Hair follicle dermal papilla cell (primary cell): Measurements from ENCODE around the gene GTF2IRD2. TPM values are rescaled to one million over a fixed set of nuclear protein-coding genes. Genes with fewer than 3 reads are reported as not detected.

Source experiments
- small RNA-seq: library from RNA; depleted of rRNA; stranded (forward); fragments of <200 nt; gene quantifications from one replicate; pipeline ENCODE3, GENCODE V24; 2012
- total RNA-seq: library from RNA; depleted of rRNA; stranded (reverse); fragments of >200 nt; gene quantifications from 2 replicates; pipeline ENCODE4 v1.2.3, GENCODE V29; 2012

GTF2IRD2 gene
- 11.8 and 17.8 TPM in 2 replicates for total RNA-seq

DNA sequence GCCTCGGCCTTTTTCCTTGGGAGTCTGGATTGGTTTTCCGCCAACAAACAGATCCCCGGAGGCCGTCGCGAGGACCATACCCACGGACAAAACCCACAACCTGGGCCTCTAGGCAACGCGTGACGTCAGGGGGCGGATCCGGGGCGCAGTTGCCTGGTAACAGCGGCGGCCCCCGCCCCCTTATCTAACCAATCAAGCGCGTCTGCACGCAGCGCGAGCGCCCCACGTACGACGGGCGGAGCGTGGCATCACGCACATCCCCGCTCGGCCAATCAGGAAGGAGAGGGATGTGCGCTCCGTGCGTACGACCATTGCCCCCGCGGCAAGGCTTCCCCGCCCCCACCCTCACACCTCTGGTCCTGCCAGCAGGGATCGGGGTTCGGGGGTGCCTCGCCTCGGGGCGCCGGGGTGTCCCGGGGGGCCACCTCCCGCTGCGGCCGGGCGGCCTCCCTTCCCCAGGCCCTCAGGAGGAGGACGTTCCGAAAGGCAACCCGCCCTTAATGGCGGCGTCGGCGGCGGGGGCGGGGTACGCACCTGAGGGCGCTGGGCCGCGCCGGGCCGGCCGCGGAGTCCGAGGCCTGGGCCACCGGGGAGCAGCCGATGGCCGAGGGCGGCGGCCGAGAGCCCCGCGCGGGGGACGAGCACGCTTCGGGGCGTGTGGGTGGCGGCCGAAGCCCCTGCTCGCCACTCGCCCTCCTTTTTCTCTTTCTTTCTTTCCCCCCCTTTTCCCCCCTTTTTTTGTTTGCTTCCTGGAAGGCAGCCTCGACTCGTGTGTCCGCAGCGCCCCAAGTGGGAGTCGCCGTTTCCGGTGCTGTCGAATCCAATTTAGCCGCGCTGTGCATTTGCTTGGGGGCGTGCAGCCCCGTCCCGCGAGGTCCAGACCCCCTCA lies at the start of gene GTF2IRD2:
Gene GTF2IRD2 (minus strand): TSS at position 773 of the 889 bp plus-strand sequence. CDS start 15,227 bp downstream, outside the sequence.

DNA sequence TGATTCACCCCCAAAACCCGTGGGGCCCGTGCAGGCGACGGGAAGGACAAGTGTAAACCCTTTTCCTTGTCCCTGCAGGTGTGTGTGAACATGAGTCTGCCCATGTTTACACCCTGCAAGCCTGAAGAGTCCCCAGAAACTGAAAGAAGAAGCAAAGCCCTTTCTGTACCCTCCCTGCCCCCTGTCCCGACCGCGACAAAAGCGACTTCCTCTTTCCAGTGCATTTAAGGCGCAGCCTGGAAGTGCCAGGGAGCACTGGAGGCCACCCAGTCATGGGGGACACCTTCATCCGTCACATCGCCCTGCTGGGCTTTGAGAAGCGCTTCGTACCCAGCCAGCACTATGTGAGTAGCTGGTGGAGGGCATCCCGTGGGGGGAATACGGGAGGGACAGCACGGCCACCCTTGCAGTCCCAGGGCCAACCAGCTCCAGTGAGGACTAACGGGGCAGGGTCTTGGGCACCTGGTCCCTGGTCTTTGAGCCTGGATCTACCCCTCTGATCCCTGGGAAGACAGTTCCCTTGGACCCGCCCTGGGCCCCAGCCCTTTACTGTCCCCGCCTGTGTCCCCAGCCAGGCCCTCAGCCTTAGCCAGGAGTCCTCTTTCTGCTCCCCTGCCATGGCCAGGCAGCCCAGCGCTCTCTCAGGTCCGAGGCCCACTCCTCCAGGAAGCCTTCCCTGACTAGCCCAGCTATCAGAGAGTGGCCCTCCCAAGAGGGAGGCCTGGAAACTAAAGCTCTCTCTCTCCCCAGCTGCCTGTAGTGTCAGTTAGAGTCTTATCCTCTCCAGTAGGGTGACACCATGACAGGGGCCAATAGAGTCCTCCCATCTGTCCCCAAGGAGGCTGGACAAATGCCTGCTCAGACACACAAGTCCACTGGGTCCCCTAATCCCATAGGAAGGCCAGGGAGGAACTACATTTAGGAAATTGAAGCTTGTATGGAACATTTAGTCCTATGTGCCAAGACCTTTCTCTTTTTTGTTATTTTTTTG lies 77.3 kb downstream of the GTF2IRD2 start, which contains the start of gene NCF1:
Gene NCF1 (plus strand): TSS at position 252 of the 991 bp plus-strand sequence. CDS start 21 bp downstream, at position 273.

Small RNA genes lying within 50 kb of the gene (small RNA-seq; reads per million reads assigned to genes)
- gene RF00019, result not detected

Other genes starting within 250 kb of the GTF2IRD2 start
- gene GTF2I, start 193.9 kb downstream of the GTF2IRD2 start, total RNA-seq, result 114 and 153 TPM in 2 replicates
- not detected in 2 replicates for gene NCF1, start 77.6 kb downstream of the GTF2IRD2 start, total RNA-seq
- gene CASTOR2, start 113.1 kb upstream of the GTF2IRD2 start, total RNA-seq, result 34.7 and 34.9 TPM in 2 replicates
- 45.4 and 53.9 TPM in 2 replicates for gene RCC1L, start 222.2 kb upstream of the GTF2IRD2 start, total RNA-seq
- gene GTF2IRD2B, start 241.0 kb upstream of the GTF2IRD2 start, total RNA-seq, result 25.7 and 36.2 TPM in 2 replicates